Measurements from ENCODE around the gene FITM2.
"Not testable (repeated sequence)": the region's sequence is repeated elsewhere in the genome, so short reads cannot be mapped to it uniquely, and the experiment has no call there.

FITM2 gene, protein sequence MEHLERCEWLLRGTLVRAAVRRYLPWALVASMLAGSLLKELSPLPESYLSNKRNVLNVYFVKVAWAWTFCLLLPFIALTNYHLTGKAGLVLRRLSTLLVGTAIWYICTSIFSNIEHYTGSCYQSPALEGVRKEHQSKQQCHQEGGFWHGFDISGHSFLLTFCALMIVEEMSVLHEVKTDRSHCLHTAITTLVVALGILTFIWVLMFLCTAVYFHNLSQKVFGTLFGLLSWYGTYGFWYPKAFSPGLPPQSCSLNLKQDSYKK

DNA sequence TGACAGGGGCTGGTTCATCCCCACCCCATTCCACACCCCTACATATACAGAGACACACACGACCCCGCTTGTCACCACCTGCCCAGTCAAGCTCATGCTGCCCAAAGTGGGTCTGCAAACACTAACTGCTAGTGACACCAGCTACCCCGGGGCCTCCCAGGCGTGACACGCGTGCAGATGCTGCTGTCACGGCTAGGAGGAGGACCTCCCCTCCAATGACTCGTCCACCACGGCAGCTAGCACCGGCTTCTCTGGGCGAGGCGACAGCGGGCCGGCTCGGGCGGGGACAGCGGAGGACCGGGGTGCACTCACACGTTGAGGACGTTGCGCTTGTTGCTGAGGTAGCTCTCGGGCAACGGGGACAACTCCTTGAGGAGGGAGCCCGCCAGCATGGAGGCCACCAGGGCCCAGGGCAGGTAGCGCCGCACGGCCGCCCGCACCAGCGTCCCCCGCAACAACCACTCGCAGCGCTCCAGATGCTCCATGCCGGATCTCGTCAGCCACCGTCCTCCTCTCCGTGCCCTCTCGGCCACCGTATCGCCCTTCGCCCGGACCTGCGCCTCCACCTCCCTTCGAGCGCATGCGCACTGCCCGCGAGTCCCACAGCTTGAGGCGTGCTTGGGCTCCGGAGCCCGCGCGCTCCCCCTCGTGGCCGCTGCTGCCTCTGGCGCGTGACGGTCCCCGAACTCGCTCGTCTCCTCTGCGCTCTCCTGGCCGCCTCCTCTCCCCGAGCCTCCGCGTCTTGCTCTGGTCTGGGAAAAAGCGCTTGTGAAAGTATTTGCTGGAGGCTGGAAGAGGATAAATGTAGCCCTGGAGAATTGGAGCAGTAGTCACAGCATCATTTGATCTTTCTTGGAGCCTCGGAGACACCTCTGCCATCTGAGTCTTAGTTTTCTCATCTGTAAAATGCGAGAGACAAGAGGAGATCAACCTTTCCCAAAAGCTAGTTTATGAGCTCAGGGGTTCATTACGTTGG lies at the start of gene FITM2:
TSS of gene FITM2 (minus strand) at position 539 of the 976 bp plus-strand sequence. CDS start at position 485, 54 bp downstream.
- DNase-seq (ENCODE audit: low read depth in 2 of 2, low spot score in 1 of 2): peak; percentile 88 to 97

DNA sequence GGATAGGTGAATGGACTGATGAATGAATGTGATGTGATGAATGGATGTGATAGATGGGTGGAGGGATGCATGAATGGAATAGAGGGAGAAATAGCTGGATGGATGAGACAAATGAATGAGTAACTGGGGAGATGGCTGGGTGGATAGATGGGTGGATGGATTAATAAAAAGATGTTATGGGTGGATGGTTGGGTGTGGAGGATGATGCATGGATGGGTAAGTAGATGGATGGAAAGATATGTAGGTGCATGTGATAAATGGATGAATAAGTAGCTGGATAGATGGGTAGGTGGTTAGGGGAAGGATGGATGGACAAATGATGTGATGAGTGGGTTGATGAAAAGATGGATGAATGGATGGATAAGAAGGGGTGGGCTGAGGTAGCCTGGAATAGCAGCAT lies 49.2 kb upstream of the FITM2 start:
- DNase-seq (ENCODE audit: low read depth in 2 of 2, low spot score in 1 of 2): no peak

DNA sequence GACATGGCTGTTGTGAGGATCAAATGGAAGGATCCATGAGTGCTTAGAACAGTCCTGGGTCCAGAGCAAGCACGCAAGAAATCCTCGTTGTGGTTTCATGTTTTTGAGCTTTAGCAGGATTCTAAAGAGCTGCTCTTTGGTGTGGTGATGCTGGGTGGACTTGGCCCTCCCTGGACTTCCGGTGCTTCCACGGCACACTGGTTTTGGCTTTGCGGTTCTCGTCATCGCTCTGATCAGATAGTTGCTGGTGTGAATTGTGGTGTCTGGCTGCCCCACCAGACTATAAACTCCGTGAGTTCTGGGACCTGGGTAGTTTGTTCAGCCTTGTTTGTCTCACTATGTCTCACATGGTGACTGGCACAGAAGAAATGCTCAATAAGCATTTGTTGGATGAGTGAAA lies 47.8 kb upstream of the FITM2 start:
- no peak for DNase-seq (ENCODE audit: low read depth in 2 of 2, low spot score in 1 of 2)

DNA sequence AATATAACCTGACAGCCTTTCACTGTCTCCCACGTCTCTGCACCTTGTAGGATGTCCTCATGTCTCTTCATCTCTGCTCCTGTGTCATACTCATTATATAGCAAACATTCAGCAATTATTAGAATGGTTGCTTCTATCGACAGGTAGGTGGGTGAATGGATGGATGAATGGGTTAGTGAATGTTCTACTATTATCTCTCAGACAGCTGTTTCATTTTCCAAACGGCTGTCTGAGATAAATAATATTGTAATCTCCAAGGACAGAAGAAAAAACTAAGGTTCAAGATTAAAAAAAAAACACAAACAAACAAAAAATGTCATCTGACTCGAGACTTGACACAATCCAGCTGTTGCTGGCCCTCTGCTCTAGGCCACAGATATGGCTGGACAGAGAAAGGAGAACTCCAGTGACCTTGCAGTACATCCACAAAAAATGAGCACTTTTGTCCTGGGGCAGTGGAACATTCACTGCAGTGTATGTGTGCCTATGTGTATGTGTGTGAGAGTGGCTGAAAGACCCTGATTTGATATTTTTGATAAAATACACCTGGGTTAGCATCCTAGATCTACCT lies 46.6 kb upstream of the FITM2 start:
- DNase-seq (ENCODE audit: low read depth in 2 of 2, low spot score in 1 of 2): no peak

DNA sequence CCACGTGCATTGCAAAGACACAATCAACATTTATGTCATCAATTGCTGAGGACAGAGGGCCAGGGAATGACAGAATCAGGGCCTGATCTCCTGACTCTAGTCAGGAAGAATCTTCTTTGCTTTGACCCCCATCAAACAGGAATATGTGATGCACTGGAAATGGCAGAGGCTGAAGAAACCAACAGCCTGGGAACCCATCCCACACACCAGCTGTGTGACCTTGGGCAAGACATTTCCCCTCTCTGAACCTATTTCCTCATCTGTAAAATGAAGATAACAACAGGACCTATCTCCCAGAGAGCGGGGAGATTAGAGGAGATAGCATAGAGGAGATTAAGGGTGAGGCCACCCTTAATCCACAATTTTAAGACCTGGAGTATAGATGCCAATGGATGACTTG lies 46.0 kb upstream of the FITM2 start:
- no peak for DNase-seq (ENCODE audit: low read depth in 2 of 2, low spot score in 1 of 2)

DNA sequence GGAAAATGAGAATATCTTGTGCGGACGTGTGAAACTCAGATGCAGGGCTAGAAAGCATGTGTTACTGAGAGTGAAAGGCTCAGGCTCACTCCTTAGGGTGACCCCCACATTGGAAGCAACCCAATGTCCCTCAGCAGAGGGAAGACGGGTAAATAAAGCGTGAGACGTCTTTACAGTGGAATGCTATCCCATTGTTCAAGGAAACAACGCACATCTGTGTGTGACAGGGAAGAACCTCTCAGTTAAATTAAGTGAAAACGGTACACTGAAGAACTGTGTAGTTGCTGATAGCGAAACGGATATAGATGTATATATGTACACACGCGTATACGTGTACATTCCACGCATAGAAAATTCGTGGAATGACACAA lies 45.3 kb upstream of the FITM2 start:
- DNase-seq (ENCODE audit: low read depth in 2 of 2, low spot score in 1 of 2): no peak

DNA sequence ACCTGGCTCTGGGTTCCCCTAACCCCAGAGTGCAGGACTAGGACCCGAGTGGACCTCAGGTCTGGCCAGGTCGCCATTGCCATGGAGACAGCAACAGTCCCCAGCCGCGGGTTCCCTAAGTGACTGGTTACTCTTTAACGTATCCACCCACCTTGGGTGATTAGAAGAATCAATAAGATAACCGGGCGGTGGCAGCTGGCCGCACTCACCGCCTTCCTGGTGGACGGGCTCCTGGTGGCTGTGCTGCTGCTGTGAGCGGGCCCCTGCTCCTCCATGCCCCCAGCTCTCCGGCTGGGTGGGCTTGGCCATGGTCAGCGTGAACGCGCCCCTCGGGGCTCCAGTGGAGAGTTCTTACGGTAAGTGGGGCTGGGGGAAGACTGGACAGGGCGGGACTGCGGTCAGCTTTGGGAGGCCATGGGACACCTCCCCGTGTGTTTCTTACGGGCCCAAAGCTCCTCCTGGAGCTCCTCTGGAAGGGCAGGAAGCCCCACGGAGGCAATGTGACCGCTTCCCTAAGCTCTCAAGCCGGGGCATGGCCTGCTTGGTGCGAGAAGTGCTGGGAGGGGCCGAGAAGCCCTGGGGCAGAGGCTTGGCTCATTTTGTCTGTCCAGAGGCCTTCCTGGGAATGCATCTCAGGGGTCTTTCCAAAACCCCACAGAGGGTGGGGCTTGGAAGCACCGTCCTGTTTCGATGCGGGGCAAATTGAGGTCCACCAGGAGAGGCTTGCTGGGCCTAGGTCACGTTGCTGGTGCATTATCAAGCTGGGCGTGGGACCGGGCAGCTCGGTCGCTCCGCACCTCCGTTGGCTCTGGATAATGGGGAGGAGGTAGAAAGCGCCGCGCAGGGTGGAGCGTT lies 44.7 kb upstream of the FITM2 start, which contains the start of gene HNF4A:
TSS of gene HNF4A (plus strand) at position 202 of the 855 bp plus-strand sequence. CDS start at position 308, 106 bp downstream.
- no peak for DNase-seq (ENCODE audit: low read depth in 2 of 2, low spot score in 1 of 2)

DNA sequence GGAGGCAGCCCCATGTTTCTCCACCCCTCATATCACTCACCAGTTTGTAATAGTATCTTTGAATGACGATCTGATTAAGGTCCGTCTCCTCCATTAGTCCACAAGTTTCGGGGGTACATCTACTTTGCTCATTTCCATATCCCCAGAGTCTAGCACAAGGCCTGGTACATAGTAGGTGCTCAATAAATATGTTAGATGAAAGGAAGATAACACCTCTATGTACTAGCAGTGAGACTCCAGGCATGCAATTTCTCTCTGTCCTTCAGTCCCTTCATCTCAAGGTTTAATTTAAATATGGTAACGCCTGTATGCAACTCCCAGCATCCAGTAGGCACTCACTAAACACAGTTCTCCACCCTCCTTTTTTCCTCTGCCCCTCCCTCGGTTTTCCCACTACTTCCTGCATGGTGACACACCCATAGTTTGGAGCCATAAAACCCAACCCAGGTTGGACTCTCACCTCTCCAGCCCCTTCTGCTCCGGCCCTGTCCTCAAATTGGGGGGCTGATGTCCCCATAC lies 44.0 kb upstream of the FITM2 start:
- no peak for DNase-seq (ENCODE audit: low read depth in 2 of 2, low spot score in 1 of 2)

DNA sequence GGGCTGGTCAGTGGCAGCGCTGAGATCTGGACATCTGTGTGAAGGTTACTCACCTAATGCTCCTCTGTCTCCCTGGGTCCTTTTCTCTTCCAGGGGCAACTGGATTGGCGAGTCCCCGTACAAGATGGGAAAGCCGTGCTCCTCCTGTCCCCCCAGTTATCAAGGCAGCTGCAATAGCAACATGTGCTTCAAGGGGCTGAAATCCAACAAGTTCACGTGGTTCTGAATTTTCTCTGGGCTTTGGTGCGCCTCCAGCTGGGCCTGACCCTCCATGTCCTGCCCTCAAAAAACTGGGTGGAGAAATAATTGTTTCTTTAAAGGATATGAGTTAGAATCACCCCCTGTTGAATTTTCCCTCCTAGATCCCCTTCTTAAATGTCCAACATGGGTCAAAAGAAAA lies 39.6 kb upstream of the FITM2 start:
- DNase-seq (ENCODE audit: low read depth in 2 of 2, low spot score in 1 of 2): no peak

DNA sequence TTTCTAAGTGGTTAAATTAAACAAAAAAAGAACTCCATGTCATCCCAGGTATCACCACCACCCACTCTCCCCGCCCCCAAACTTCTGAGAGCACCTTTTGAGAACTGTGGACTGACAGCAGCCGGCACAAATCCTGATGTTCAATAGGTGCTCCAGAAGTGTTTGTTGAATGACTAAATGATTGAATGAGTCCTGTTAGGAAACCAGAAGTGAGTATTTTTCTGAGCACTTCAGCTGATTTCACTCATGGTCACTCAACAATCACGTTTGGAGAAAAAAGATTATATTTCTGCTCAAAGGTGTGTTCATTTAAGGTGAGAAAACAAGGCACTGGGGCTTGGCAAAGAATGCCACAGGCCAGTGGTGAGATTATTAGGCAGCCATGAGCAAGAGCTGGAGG lies 38.3 kb upstream of the FITM2 start:
- DNase-seq (ENCODE audit: low read depth in 2 of 2, low spot score in 1 of 2): no peak

DNA sequence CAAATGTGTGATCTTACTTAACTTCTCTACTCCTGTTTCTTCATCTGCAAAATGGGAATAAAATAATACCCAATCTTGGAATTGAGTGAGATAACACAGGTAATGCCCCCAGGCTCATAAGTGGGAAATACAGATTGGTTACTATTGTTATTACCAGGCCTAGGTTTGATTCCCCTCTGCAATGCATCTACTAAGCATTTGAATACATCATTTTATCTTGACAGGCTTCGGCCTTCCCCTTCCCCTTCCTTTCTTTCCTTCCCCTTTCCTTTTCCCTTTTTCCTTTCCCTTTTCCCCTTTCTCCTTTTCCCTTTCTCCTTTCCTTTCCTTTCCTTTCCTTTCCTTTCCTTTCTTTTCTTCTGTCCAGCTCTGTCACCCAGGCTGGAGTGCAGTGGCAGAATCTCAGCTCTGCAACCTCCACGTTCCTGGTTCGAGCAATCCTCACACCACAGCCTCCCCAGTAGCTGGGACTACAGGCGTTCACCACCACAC lies 37.2 kb upstream of the FITM2 start:
- DNase-seq (ENCODE audit: low read depth in 2 of 2, low spot score in 1 of 2): no peak

DNA sequence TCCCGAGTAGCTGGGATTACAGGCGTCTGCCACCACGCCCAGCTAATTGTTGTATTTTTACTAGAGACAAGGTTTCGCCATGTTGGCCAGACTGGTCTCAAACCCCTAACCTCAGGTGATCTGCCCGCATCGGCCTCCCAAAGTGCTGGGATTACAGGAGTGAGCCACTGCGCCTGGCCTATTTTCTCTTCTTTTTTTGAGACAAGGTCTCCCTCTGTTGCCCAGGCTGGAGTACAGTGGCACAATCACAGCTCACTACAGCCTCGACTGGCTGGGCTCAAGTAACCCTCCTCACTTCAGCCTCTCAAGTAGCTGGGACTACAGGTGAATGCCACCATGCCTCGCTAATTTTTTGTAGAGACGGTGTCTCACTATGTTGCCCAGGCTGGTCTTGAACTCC lies 34.9 kb upstream of the FITM2 start:
- DNase-seq (ENCODE audit: low read depth in 2 of 2, low spot score in 1 of 2): not testable (repeated sequence)

DNA sequence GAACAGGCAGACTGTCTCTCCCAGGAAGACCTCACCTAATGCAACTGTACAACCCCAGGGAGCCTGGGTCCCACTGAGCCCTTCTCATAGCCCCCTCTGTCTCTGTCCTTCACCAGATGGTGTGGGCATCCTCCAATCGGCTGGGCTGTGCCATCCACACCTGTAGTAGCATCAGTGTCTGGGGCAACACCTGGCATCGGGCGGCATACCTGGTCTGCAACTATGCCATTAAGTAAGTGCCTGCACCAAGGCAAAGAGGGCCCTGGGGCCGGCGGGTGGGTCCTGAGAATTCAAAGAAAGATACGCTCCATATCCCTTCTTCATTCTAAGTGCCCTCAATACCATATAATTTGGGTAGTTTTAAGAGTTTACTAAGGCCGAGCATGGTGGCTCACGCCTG lies 34.1 kb upstream of the FITM2 start:
- no peak for DNase-seq (ENCODE audit: low read depth in 2 of 2, low spot score in 1 of 2)

DNA sequence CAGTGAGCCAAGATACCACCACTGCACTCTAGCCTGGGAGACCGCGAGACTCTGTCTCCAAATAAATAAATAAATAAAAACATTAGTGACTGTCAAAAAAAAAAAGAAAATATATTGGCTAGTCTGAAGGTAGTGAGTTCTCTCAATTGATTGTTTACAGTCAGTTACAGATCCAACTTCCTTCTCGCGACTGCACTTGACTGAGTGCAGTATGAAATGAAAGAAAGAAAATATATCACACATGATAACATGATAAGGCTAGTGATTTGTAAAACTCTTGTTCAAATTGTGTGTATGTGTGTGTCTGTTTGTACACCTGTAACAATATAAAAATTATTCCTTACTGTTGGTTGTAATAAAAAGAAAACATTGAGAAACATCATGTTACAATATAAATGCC lies 33.7 kb upstream of the FITM2 start:
- no peak for DNase-seq (ENCODE audit: low read depth in 2 of 2, low spot score in 1 of 2)

DNA sequence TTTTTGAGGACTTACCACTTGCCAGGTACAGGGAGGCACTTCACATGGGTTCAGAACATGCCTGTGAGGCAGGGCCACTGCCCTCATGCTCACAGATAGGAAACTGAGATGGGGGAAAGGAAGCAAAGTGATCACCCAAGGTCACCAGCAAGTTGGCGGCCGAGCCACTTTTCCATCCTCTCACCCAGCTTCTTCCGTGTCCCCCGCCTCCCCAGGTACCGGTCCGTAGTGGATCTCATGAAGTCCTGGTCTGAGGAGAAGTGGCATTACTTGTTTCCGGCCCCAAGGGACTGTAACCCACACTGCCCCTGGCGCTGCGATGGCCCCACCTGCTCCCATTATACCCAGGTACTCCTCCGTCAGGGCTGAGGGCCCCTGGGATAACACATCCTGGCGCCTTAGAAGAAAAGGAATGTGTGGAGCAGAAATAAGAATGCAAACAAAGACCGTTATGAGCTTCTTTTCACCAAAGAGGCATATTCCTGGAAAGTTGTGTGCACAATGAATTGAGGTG lies 32.2 kb upstream of the FITM2 start:
- DNase-seq (ENCODE audit: low read depth in 2 of 2, low spot score in 1 of 2): no peak

DNA sequence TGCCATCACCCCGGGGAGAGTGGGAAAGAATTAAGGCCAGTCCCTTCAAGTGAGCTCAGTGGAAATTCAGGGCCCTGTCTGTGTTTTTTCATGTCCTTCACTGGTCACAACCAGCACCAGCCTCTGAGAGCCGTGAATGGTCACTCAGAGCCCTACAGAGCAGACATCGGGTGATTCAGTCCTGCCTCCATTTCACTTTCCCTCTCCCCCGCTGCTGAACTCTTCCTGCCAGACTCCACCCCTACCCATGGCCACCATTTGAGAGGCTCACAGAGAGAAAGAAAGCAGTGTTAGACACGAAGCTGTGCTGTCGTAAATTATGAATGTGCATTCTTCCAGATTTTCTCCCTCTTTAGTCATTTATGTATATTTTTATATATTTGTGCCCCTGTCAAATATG lies 31.2 kb upstream of the FITM2 start:
- DNase-seq (ENCODE audit: low read depth in 2 of 2, low spot score in 1 of 2): no peak

DNA sequence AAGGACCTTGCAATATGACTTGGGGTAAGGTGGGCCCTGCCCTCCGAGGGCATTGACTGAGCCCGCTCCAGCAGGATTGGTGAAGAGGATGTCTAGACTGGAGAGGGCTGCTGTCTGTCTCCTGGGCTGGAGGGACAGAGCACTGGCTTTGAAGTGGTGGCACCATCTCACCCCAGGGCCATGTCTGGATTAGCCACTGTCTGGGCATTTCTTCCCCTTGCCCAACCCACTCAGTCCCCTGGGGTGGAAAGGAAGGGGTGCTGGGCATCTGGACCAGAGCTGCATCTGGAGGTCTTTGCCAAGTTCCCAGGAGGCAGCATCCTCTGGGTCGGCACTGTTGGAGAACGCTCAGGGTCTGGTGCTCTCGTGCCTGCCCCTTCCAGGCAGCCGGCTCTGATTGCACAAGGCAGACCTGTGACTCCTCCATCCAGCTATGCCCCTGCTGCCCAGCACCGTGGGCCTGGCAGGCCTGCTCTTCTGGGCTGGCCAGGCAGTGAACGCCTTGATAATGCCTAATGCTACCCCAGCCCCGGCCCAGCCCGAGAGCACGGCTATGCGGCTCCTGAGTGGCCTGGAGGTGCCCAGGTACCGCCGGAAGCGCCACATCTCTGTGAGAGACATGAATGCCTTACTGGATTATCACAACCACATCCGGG lies 25.9 kb upstream of the FITM2 start, which contains the start of gene R3HDML:
TSS of gene R3HDML (plus strand) at position 319 of the 656 bp plus-strand sequence. CDS start at position 434, 115 bp downstream.
- DNase-seq (ENCODE audit: low read depth in 2 of 2, low spot score in 1 of 2): no peak

DNA sequence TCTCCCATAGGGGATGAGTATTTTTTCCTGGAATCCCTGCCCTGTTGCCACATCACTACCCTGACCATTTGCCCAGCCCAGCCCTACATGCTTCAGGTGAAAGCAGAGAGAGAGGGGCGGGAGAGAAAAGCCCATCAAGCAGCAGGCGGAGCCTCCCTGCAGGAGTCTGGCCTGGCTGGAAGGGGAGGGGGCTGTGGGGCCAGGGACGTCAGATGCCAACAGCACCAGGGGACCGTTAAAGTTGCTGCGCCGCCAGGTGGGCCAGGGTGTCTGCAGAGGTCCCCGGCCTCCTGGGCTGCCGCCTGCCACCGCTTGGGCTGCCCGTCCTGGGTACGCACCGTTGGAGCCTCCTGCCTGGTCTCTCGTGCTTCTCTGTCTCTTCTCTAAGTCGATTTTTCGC lies 25.1 kb upstream of the FITM2 start:
- no peak for DNase-seq (ENCODE audit: low read depth in 2 of 2, low spot score in 1 of 2)

DNA sequence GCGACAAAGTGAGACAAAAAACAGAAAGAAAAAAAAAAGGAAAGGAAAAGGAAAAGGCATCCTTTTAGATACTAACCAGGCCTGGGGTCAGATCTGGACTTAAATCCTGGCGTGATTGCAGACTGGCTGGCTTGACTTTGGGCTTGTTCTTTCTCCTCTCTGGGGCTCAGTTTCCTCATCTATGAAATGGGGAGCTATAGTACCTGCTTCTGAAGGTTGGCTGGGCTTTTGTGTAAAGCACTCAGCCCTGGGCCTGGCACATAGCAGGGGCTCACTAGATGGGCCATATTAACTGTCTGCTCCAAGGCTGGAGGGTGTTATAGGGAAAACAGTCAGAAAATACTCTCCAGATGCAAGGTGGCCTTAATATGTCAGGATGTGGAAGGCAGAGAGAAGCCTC lies 24.7 kb upstream of the FITM2 start:
- no peak for DNase-seq (ENCODE audit: low read depth in 2 of 2, low spot score in 1 of 2)

DNA sequence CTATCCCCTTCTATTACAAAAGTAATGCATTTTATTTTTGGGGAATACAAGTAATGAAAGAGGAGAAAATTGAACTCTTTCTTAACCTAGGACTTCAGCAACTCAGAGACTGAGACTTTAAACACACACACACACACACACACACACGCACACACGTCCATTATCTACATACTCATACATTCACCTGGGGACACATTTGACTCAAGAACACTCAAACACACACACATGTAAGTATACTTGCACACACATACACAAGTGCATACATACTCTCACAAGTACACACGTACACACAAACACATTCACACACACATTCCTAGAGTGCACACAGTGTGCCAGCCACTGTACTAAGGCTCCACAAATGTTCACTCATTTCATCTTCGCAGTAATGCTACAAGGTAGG lies 23.7 kb upstream of the FITM2 start:
- no peak for DNase-seq (ENCODE audit: low read depth in 2 of 2, low spot score in 1 of 2)
